Prostate gland (tissue), 2 donors: ENCODE measurements around the gene PWP1. TPM values are rescaled to one million over a fixed set of nuclear protein-coding genes. Genes with fewer than 3 reads are reported as not detected.

Experiments used
- DNase-seq: peaks from one replicate; pipeline ENCODE4 v3.0.0-alpha.2; 2019; ENCODE audit warnings: low spot score
- H3K27ac ChIP-seq, 2 donors: fragments of 200-600 bp; sonication (generic); 2 replicates each; pipeline ENCODE4 v1.5.1; 2017 to 2019
- H3K27me3 ChIP-seq: fragments of 200-600 bp; sonication (generic); replicated peaks from 2 replicates; pipeline ENCODE4 v1.5.1; 2019; ENCODE audit not compliant: insufficient read depth
- H3K36me3 ChIP-seq, 2 donors: fragments of 200-600 bp; sonication (generic); 1 replicate in 1 of 2; 2 replicates in 1 of 2; pipeline versions ENCODE4 v1.5.1 to v1.8.1; 2017 to 2019
- H3K4me1 ChIP-seq: fragments of 200-600 bp; sonication (generic); replicated peaks from 2 replicates; pipeline ENCODE4 v1.5.1; 2019
- H3K4me3 ChIP-seq, 2 donors: fragments of 200-600 bp; sonication (generic); 2 replicates each; pipeline ENCODE4 v1.5.1; 2017 to 2019
- H3K9me3 ChIP-seq: fragments of 200-600 bp; sonication (generic); 2 replicates; pipeline ENCODE4 v1.5.1; 2017
- CTCF ChIP-seq, 4 experiments: fragments of 200-600 bp in 2 of 4; fragments of 450-650 bp in 2 of 4; sonication (generic) in 2 of 4; IDR thresholded peaks; 1 replicate in 3 of 4; 2 replicates in 1 of 4; pipeline ENCODE4 v1.5.1; 2016 to 2019; ENCODE audit warnings: antibody characterized with exemption in 4 of 4, mild to moderate bottlenecking in 2 of 4, moderate library complexity in 2 of 4
- POLR2A ChIP-seq: fragments of 450-650 bp; IDR thresholded peaks from one replicate; pipeline ENCODE4 v1.6.1; 2016; ENCODE audit warnings: antibody characterized with exemption, mild to moderate bottlenecking
- POLR2AphosphoS5 ChIP-seq: sonication (generic); formaldehyde crosslinking; IDR thresholded peaks from one replicate; pipeline ENCODE4 v1.6.1; 2017; ENCODE audit warnings: antibody characterized with exemption
- WGBS: methylation state at CpG from one replicate; pipeline ENCODE4 v1.1.5; 2018; 5-methylcytosine and 5-hydroxymethylcytosine counted together
- intact Hi-C: fragments of 100-400 bp; cut with DNase I; formaldehyde crosslinking; loops from one replicate; pipeline ENCODE4 v1.14.2; 2022
- total RNA-seq, 2 donors: library from RNA; depleted of rRNA; stranded (reverse); fragments of >200 nt; gene quantifications; one replicate each; pipeline ENCODE4 v1.1.0, GENCODE V29; 2016

PWP1 gene
- total RNA-seq, 2 donors from 2014 or later = 49.1 to 55.2 TPM

GRCh38 chr12:107761502-107761904 is 75.9 kb downstream of the PWP1 start:
- no peak for DNase-seq

More at GRCh38 chr12:107761502-107761904, 75.9 kb downstream of the PWP1 start:
- H3K4me3 ChIP-seq = peak overlapping the region; percentile 75 to 81
- TF ChIP-seq CTCF (IDR thresholded peaks at IDR 0.05) = no peak
- TF ChIP-seq POLR2A = no peak
- no peak for TF ChIP-seq POLR2AphosphoS5
- no peaks in the 10 kb centered on the region for H3K9me3 ChIP-seq
- no peaks in the 10 kb centered on the region for H3K27me3 ChIP-seq
- 4% methylated on average over 12 of the region's 12 CpGs for WGBS
- peak overlapping the region; percentile 49 to 59 for H3K27ac ChIP-seq
- intact Hi-C loops = loop anchor here (10.0 kb wide), 1 partner anchor 753 kb away; the partner anchor contains the start of gene FICD
- no peaks in the 10 kb centered on the region for H3K36me3 ChIP-seq
- no peaks in the 10 kb centered on the region for H3K4me1 ChIP-seq

Other genes with a start within 250 kb of the PWP1 start
- gene PRDM4, start 75.3 kb downstream of the PWP1 start, total RNA-seq = 10 to 100 TPM; 32.7 to 36.0 TPM
- gene ASCL4, start 88.9 kb downstream of the PWP1 start, total RNA-seq = not detected